ENCODE measurements around the gene HSH2D. TPM values are rescaled to one million over a fixed set of nuclear protein-coding genes. Genes with fewer than 3 reads are reported as not detected.
"Not testable (repeated sequence)": the region's sequence is repeated elsewhere in the genome, so short reads cannot be mapped to it uniquely, and the experiment has no call there.

HSH2D gene
- total RNA-seq, 1 experiment from 2014 or later, result not detected

DNA sequence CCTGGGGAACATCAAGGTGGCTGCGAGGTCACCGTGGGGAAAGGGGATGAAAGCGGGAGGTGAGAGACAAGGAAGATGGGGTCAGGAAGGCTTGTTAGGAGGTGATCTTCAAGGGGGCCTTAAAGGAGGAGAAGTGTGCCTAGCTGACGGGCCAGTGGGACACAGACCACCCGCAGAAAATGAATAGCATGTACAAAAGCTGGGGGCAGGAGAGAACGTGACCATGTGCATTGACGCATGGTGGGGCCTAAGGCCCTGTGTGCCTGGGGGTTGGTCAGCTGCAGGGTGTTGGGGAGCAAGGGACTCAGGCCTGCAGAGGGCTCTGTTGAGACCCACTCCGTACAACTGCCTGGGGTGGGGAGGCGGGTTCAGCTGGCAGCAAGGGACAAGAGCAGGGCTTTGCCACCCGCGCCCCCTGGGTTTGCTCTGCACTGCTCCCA is 25.9 kb upstream of the HSH2D start:
- no peak for DNase-seq (ENCODE audit: low read depth)
- in situ Hi-C loops (cut with HindIII; ENCODE audit: low pct_unique_long_range_greater_than_20kb, low sequenced_read_pairs), result no loop called here

DNA sequence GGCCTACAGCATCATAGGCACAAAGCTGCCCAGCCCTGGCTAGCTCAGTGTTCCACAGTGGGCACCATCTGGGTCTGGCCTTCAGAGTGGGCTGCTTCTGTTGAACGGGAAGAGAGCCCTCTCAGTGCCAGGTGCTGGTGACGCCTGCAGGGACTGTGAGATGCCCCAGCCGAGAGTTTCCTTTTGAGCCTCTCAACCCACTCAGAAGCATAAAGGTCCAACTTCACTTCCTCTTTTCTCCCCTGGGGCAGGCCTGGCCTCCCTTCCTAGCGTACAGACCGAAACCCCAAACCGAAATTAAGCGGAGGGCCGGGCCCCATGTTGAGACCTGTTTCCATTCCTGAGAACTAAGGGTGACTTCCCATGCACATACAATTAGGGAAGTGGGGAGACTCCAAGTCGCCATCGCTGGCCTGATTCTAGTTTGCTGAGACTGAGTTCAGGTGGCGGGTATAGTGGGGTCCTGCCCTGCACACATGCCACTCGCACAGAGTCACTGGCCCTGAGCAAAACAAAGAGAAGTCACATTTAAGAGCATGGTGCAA is 24.9 kb upstream of the HSH2D start:
- in situ Hi-C loops (cut with HindIII; ENCODE audit: low pct_unique_long_range_greater_than_20kb, low sequenced_read_pairs), result no loop called here

GRCh38 chr19:16119075-16119857 is 24.2 kb upstream of the HSH2D start:
- in situ Hi-C loops (cut with HindIII; ENCODE audit: low pct_unique_long_range_greater_than_20kb, low sequenced_read_pairs); DNase-seq (ENCODE audit: low read depth): not testable (repeated sequence)

More for the DNA sequence above, 24.9 kb upstream of the HSH2D start:
- no peak for DNase-seq (ENCODE audit: low read depth)

GRCh38 chr19:16121141-16121540 is 22.3 kb upstream of the HSH2D start:
- in situ Hi-C loops (cut with HindIII; ENCODE audit: low pct_unique_long_range_greater_than_20kb, low sequenced_read_pairs), result no loop called here
- DNase-seq (ENCODE audit: low read depth), result no peak

GRCh38 chr19:16121967-16122366 is 21.5 kb upstream of the HSH2D start:
- in situ Hi-C loops (cut with HindIII; ENCODE audit: low pct_unique_long_range_greater_than_20kb, low sequenced_read_pairs), result no loop called here
- DNase-seq (ENCODE audit: low read depth), result no peak

- no peak for DNase-seq (ENCODE audit: low read depth)
- in situ Hi-C loops (cut with HindIII; ENCODE audit: low pct_unique_long_range_greater_than_20kb, low sequenced_read_pairs), result no loop called here
These were observed 18.5 kb upstream of the HSH2D start for GRCh38 chr19:16124953-16125352.

DNA sequence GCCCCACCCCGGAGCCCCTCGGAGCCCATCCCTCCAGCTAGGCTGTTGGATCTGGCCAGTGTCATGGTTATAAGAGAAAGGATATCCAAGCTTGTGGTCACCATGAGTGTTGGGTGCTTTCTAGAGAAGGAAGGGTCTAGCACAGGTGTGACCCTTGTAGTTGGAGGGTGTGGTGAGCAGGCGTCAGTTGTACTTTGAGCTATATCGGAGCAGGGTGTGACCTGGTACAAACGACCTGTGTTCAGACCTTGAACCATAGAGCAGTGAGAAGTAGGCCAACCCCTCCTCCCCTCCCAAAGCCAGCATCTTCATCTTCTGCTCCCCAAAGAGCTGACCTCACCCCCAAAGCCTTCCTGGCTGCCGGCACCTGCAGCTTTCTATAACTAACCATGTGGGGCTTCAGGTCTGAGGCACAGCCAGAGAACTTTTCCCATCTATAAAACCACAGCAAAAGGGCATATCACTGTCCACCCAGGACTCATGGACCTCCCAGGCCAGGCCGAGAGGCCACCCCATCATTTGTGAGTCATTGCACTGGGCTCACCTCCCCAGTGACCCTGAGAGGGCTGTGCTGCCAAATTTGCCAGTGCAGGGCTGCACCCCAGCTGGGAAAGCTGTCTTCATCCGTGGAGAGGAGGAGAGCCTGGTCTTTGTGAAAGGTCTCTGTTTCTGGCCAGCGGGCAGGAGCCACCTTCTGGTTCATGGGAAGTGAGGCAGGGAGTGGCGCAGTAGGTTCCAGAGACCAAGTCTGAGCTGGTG is 17.6 kb upstream of the HSH2D start:
- in situ Hi-C loops (cut with HindIII; ENCODE audit: low pct_unique_long_range_greater_than_20kb, low sequenced_read_pairs), result no loop called here
- DNase-seq (ENCODE audit: low read depth), result no peak

- in situ Hi-C loops (cut with HindIII; ENCODE audit: low pct_unique_long_range_greater_than_20kb, low sequenced_read_pairs), result no loop called here
- no peak for DNase-seq (ENCODE audit: low read depth)
These were observed 16.4 kb upstream of the HSH2D start for GRCh38 chr19:16127080-16127479.

DNA sequence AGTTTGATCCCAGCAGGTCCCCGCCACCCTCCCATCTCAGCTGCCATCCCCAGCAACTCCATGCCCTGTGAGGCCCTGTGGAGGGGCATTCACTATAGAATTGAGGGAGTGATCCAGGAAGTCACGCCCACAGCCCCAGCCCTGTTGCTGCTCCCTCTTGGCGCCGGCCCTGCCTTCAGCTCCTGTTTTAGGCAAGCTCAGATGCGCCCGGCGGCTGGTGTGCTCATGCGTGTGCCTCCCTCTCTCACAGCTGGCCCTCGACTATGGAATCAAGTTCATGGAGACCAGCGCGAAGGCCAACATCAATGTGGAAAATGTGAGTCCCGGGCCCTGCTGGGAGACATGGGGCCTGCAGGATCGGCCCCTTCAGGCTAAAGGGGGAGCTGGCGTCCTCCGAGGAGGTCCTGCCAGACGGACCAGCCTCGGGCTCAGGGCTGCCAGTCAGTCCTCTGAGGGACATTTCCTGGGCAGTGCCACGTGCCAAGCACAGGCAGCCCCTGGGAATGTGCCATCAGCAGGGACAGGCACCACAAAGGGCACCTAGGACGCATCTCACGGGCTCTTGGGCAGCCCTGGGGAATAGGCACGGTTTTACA is 15.6 kb upstream of the HSH2D start:
- in situ Hi-C loops (cut with HindIII; ENCODE audit: low pct_unique_long_range_greater_than_20kb, low sequenced_read_pairs), result no loop called here
- DNase-seq (ENCODE audit: low read depth), result no peak

- DNase-seq (ENCODE audit: low read depth), result no peak
- in situ Hi-C loops (cut with HindIII; ENCODE audit: low pct_unique_long_range_greater_than_20kb, low sequenced_read_pairs), result no loop called here
These were observed 11.8 kb upstream of the HSH2D start for GRCh38 chr19:16131648-16132047.

DNA sequence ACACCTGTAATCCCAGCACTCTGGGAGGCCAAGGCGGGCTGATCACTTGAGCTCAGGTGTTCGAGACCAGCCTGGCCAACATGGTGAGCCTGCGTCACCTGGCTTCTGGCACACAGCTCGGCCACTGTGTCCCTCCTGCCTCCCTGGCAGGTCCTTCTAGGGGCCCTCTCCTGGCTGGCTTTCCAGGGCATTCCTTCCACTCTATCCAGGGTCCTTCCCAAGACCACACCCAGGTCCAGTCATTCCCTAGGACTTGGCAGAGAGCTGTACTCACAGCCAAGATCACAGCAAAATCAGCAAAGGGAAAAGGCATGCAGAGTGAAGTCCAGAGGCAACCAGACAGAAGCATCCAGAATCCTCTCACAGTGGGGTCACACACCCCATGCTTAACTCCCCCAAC is 9.7 kb upstream of the HSH2D start:
- DNase-seq (ENCODE audit: low read depth), result no peak
- in situ Hi-C loops (cut with HindIII; ENCODE audit: low pct_unique_long_range_greater_than_20kb, low sequenced_read_pairs), result no loop called here

DNA sequence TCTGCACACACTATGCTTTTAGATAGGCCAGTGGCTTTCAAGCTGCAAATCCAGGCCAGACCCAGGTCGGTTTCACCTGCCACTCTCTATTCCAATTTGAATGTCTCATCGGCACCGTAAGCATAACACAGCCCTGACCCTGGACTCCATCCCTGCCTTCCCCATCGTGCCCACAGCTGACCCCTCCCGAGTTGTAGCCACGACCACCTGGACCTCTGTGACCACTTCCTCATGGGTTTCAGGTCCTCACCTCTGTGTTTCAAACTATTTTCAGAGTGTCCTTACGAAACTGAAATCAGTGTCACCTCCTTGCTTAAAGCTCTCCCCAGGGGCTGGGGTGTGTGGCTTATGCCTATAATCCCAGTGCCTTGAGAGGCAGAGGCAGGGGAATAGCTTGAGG is 9.0 kb upstream of the HSH2D start:
- in situ Hi-C loops (cut with HindIII; ENCODE audit: low pct_unique_long_range_greater_than_20kb, low sequenced_read_pairs), result no loop called here
- no peak for DNase-seq (ENCODE audit: low read depth)

GRCh38 chr19:16135430-16136127 is 7.9 kb upstream of the HSH2D start:
- in situ Hi-C loops (cut with HindIII; ENCODE audit: low pct_unique_long_range_greater_than_20kb, low sequenced_read_pairs), result no loop called here
- DNase-seq (ENCODE audit: low read depth), result no peak

DNA sequence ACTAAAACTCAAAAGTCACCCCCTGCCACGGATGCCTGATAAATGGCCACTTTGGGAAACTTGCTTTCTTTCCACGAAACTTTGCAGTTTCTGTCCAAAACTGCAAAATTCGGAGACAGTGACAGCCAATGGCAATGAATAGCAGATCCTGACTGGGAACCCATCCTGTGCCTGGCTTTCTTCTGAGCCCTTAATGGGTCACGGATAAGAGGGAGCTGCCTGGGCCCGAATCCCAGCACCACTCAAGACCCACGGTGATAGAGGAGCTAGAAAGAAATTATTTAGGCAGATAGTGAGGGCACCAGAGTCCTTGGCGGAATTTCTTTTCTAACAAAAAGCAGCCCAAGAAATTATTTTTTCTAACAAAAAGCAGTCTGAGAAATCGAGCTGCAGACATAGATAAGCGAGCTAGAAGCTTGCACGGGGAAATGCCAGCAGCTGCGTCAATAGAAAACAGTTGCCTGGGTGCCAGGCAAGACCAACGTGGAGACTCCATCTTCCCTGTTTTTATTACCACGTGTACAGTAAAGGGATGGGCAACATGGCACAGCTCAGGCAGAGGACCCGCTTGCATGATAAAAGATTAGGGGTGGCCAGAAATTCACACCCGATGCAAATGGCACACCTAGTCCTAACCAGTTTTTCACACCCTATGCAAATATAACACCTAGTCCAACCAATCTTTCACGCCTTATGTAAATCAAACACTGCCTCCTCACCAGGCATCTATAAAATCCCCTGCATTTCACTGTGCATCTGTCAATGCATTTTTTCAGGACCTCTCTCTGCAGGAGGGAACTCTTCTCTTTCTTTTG is 7.1 kb upstream of the HSH2D start:
- no peak for DNase-seq (ENCODE audit: low read depth)
- in situ Hi-C loops (cut with HindIII; ENCODE audit: low pct_unique_long_range_greater_than_20kb, low sequenced_read_pairs), result no loop called here

- in situ Hi-C loops (cut with HindIII; ENCODE audit: low pct_unique_long_range_greater_than_20kb, low sequenced_read_pairs), result no loop called here
- no peak for DNase-seq (ENCODE audit: low read depth)
These were observed 3.7 kb upstream of the HSH2D start for GRCh38 chr19:16139752-16140151.

GRCh38 chr19:16141043-16141442 is 2.4 kb upstream of the HSH2D start:
- in situ Hi-C loops (cut with HindIII; ENCODE audit: low pct_unique_long_range_greater_than_20kb, low sequenced_read_pairs), result no loop called here
- no peak for DNase-seq (ENCODE audit: low read depth)

DNA sequence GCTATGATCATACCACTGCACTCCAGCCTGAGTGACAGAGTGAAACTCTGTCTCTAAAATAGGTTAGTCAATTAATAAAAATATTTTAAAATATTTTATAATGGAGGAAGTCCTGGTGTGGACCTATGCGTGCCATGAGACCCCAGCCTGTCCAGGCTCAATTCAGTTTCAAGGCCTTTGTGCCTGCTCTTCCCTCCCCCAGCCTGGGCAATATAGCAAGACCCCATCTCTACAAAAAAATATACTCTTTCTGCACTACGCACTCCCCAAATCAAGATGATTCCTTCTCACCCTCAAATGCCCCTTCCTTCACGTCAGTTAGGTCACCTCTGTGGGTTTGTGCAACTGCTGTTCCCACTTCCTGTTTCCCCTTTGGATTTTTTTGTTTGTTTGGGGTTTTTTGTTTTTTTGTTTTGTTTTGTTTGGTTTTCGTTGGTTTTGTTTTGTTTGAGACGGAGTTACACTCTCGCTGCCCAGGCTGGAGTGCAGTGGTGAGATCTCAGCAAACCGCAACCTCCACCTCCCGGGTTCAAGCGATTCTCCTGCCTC is 1.4 kb upstream of the HSH2D start:
- in situ Hi-C loops (cut with HindIII; ENCODE audit: low pct_unique_long_range_greater_than_20kb, low sequenced_read_pairs), result no loop called here
- no peak for DNase-seq (ENCODE audit: low read depth)

Measured in Caki2 (cell line).